ENCODE data around the gene SECISBP2. TPM values are rescaled to one million over a fixed set of nuclear protein-coding genes. Genes with fewer than 3 reads are reported as not detected.
A peak's percentile ranks its signal among the peaks of the same experiment; 100 is the strongest.

The SECISBP2 gene
- total and polyA plus RNA-seq, 2 experiments from 2014 or later = 77.7 to 86.8 TPM

DNA sequence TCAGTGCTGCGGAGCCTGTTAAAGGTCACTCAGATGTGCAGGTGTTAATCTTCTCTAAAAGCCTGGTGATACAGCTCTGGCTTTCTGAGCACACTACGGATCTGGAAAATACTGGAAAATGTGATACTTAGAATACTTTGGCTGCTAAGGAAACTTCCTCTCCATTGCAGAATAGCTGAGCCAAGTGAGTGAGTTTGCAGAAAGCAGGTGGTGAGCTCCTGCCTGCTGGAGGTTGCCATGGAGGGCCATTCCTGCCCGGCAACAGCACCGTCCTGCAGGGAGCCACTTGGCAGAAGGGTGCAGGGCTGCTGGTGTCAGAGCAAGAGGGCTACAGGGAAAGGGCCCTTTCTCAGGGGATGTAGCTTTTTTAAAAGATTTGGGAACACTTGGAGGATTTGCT, 40.7 kb downstream of the SECISBP2 start:
- TF ChIP-seq JUNB (IDR thresholded peaks at IDR 0.05; ENCODE audit: unreplicated experiment) = no peak
- peaks cover 3% of the 10 kb centered on the region for H3K27me3 Mint-ChIP-seq (ENCODE audit: insufficient read depth, low read depth, poor library complexity)

DNA sequence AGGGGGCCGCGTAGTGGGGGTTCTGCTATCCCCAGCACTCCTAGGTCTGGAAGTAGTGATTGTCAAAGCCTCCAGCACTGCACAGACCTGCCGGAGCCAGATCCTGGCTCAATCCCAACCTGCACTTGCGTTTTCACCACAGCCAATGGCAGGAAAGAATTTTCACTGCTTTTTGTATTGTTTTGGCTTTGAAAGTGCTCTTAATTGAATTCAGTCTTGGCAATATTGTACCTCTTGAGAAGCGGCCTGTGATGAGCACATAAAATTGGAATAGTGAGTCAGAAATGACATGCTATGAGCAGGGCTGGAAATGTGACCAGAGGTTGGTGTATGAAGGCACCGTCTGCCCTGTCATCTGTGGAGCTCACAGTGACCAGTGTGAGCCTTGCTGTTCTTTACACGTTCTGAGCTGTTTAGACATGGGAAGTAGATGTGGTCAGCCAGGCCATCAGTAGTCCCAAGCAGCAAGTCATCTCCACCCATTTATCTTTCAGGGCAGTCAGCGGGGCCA, 41.5 kb downstream of the SECISBP2 start:
- Histone ChIP-seq H3K79me2 (replicated peaks; ENCODE audit: insufficient read depth) (0 out of 2 replicates have a peak, but pooled peaks cover 3% of the 10 kb centered on the region), H3K4me1 (ENCODE audit: insufficient read depth) (no peaks in the 10 kb centered on the region), H3F3A (replicated peaks; ENCODE audit: low read depth) (no peaks in the 10 kb centered on the region), H3K4me3 (no peak overlapping the region), H3K4me2 (no peak overlapping the region), H3K27me3 (ENCODE audit: insufficient read depth) (no peaks in the 10 kb centered on the region), H2AFZ (no peak overlapping the region), H4K20me1 (replicated peaks; ENCODE audit: insufficient read depth) (peaks cover 17% of the 10 kb centered on the region; the same call in 1 of the 2 replicates), H3K36me3 (ENCODE audit: insufficient read depth) (peaks cover 45% of the 10 kb centered on the region), H3K9me2 (ENCODE audit: insufficient read depth) (no peaks in the 10 kb centered on the region), H3K27ac (ENCODE audit: low read depth) (no peak overlapping the region)
- DNase-seq (ENCODE audit: low spot score) (no peak), ATAC-seq (no peak)
- H3K36me3 Mint-ChIP-seq (ENCODE audit: low read depth) = peaks cover 73% of the 10 kb centered on the region
- no peak overlapping the region for H3K4me3 Mint-ChIP-seq
- no peak overlapping the region for H3K27ac Mint-ChIP-seq
- no peaks in the 10 kb centered on the region for H3K4me1 Mint-ChIP-seq
- H3K9me3 Mint-ChIP-seq = no peaks in the 10 kb centered on the region
- TF ChIP-seq STAT1 (IDR thresholded peaks at IDR 0.05; ENCODE audit: unreplicated experiment) (no peak), EZH2 (IDR thresholded peaks at IDR 0.05; ENCODE audit: low read depth, unreplicated experiment) (no peak), CREB1 (CRISPR knock-in tag; IDR thresholded peaks at IDR 0.05; ENCODE audit: low read depth) (no peak), EZH2phosphoT487 (IDR thresholded peaks at IDR 0.05; ENCODE audit: unreplicated experiment) (no peak)
- TF ChIP-seq, protein P1, sequence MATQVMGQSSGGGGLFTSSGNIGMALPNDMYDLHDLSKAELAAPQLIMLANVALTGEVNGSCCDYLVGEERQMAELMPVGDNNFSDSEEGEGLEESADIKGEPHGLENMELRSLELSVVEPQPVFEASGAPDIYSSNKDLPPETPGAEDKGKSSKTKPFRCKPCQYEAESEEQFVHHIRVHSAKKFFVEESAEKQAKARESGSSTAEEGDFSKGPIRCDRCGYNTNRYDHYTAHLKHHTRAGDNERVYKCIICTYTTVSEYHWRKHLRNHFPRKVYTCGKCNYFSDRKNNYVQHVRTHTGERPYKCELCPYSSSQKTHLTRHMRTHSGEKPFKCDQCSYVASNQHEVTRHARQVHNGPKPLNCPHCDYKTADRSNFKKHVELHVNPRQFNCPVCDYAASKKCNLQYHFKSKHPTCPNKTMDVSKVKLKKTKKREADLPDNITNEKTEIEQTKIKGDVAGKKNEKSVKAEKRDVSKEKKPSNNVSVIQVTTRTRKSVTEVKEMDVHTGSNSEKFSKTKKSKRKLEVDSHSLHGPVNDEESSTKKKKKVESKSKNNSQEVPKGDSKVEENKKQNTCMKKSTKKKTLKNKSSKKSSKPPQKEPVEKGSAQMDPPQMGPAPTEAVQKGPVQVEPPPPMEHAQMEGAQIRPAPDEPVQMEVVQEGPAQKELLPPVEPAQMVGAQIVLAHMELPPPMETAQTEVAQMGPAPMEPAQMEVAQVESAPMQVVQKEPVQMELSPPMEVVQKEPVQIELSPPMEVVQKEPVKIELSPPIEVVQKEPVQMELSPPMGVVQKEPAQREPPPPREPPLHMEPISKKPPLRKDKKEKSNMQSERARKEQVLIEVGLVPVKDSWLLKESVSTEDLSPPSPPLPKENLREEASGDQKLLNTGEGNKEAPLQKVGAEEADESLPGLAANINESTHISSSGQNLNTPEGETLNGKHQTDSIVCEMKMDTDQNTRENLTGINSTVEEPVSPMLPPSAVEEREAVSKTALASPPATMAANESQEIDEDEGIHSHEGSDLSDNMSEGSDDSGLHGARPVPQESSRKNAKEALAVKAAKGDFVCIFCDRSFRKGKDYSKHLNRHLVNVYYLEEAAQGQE (IDR thresholded peaks at IDR 0.05; ENCODE audit: unreplicated experiment) = no peak
- H3K27me3 Mint-ChIP-seq (ENCODE audit: insufficient read depth, low read depth, poor library complexity) = peaks cover 3% of the 10 kb centered on the region

More for the DNA sequence above, 40.7 kb downstream of the SECISBP2 start:
- Histone ChIP-seq H3K27ac (ENCODE audit: low read depth) (no peak overlapping the region), H3K27me3 (ENCODE audit: insufficient read depth) (no peaks in the 10 kb centered on the region), H3K4me3 (no peak overlapping the region), H3F3A (replicated peaks; ENCODE audit: low read depth) (no peaks in the 10 kb centered on the region), H4K20me1 (replicated peaks; ENCODE audit: insufficient read depth) (peaks cover 17% of the 10 kb centered on the region; the same call in 1 of the 2 replicates), H3K4me2 (no peak overlapping the region), H3K79me2 (replicated peaks; ENCODE audit: insufficient read depth) (0 out of 2 replicates have a peak, but pooled peaks cover 3% of the 10 kb centered on the region), H3K9me2 (ENCODE audit: insufficient read depth) (no peaks in the 10 kb centered on the region), H3K4me1 (ENCODE audit: insufficient read depth) (no peaks in the 10 kb centered on the region), H3K36me3 (ENCODE audit: insufficient read depth) (peaks cover 50% of the 10 kb centered on the region), H2AFZ (no peak overlapping the region)
- H3K27ac Mint-ChIP-seq = no peak overlapping the region
- H3K36me3 Mint-ChIP-seq (ENCODE audit: low read depth) = peaks cover 81% of the 10 kb centered on the region
- peak; percentile 18; the same call in 1 of the 3 replicates for ATAC-seq
- no peaks in the 10 kb centered on the region for H3K4me1 Mint-ChIP-seq
- no peaks in the 10 kb centered on the region for H3K9me3 Mint-ChIP-seq
- DNase-seq (ENCODE audit: low spot score) = no peak
- H3K4me3 Mint-ChIP-seq = no peak overlapping the region

DNA sequence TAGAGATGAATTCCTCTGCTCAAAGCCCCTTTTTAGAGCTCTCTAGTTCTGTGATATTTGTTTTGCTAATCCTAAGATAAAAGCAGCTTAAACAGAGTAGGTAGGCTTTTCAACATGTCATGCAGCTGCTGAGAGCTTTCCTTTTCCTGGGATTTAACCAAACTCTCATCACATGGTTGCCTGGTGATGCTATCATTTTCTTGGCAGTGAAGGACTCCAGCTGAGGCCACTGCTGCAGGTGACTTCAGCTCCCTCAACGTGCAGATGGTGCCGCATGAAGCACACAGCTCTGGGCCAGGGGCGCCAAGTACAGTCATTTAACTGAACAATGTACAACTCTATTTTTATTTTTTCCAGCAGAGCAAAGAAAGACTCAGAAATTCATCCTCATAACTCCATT, 42.2 kb downstream of the SECISBP2 start:
- H3K4me3 ChIP-seq = no peak overlapping the region
- Mint-ChIP-seq H3K27ac (no peak overlapping the region), H3K27me3 (ENCODE audit: insufficient read depth, low read depth, poor library complexity) (peaks cover 5% of the 10 kb centered on the region), H3K36me3 (ENCODE audit: low read depth) (peaks cover 67% of the 10 kb centered on the region), H3K4me3 (no peak overlapping the region), H3K4me1 (no peaks in the 10 kb centered on the region), H3K9me3 (no peaks in the 10 kb centered on the region)
- no peak overlapping the region for H2AFZ ChIP-seq
- H3F3A ChIP-seq (replicated peaks; ENCODE audit: low read depth) = no peaks in the 10 kb centered on the region
- ATAC-seq (no peak), DNase-seq (ENCODE audit: low spot score) (no peak)
- H3K79me2 ChIP-seq (replicated peaks; ENCODE audit: insufficient read depth) = no peaks in the 10 kb centered on the region
- peaks cover 42% of the 10 kb centered on the region for H3K36me3 ChIP-seq (ENCODE audit: insufficient read depth)
- TF ChIP-seq JUNB (IDR thresholded peaks at IDR 0.05; ENCODE audit: unreplicated experiment) (no peak), EZH2 (IDR thresholded peaks at IDR 0.05; ENCODE audit: low read depth, unreplicated experiment) (no peak), CREB1 (CRISPR knock-in tag; IDR thresholded peaks at IDR 0.05; ENCODE audit: low read depth) (no peak), STAT1 (IDR thresholded peaks at IDR 0.05; ENCODE audit: unreplicated experiment) (no peak)
- TF ChIP-seq, protein P1 (IDR thresholded peaks at IDR 0.05; ENCODE audit: unreplicated experiment) = no peak
- no peaks in the 10 kb centered on the region for H3K4me1 ChIP-seq (ENCODE audit: insufficient read depth)
- no peak overlapping the region for H3K27ac ChIP-seq (ENCODE audit: low read depth)
- no peaks in the 10 kb centered on the region for H3K27me3 ChIP-seq (ENCODE audit: insufficient read depth)
- H3K4me2 ChIP-seq = no peak overlapping the region
- peaks cover 17% of the 10 kb centered on the region; the same call in 1 of the 2 replicates for H4K20me1 ChIP-seq (replicated peaks; ENCODE audit: insufficient read depth)
- H3K9me2 ChIP-seq (ENCODE audit: insufficient read depth) = no peaks in the 10 kb centered on the region

Data from GM23338 (cell line).